CD4-positive, alpha-beta T cell (primary cell): ENCODE data around the gene MT2A. TPM values are rescaled to one million over a fixed set of nuclear protein-coding genes. Genes with fewer than 3 reads are reported as not detected.

Source experiments
- ATAC-seq: fragments of 200-7000 bp; cut with Tn5 transposase; one replicate; pipeline ENCODE4 v1.10.0; 2022; ENCODE audit warnings: mild to moderate bottlenecking; ENCODE audit not compliant: poor library complexity
- CTCF ChIA-PET: fragments of 350-600 bp; sonication (Branson Sonifier 250); formaldehyde crosslinking; loops from one replicate; lab custom pipeline; 2021; ENCODE audit warnings: antibody characterized with exemption, inconsistent platforms; lab: Charles Lee
- POLR2A ChIA-PET: fragments of 350-600 bp; sonication (Branson Sonifier 250); formaldehyde crosslinking; loops from one replicate; lab custom pipeline; 2021; ENCODE audit warnings: antibody characterized with exemption, inconsistent platforms; lab: Charles Lee
- DNase-seq, 14 experiments: peaks; one replicate each; pipeline ENCODE4 v3.0.0-alpha.2; 2013 to 2020; ENCODE audit warnings: mixed read lengths in 2 of 14
- H3K27ac ChIP-seq, 2 donors: one replicate each; pipeline versions ENCODE4 v1.5.1 to v1.7.0; 2013; ENCODE audit warnings: low read length in 2 of 2, low read depth in 1 of 2, mild to moderate bottlenecking in 1 of 2
- H3K27me3 ChIP-seq, 2 experiments: 1 replicate in 1 of 2; 2 replicates in 1 of 2; pipeline versions ENCODE4 v1.6.1 to v1.7.0; 2013; ENCODE audit warnings: low read length in 2 of 2, control low read depth in 1 of 2, mild to moderate bottlenecking in 1 of 2, moderate library complexity in 1 of 2; ENCODE audit not compliant: insufficient read depth in 2 of 2, control insufficient read depth in 1 of 2
- H3K36me3 ChIP-seq: one replicate; pipeline ENCODE4 v1.6.1; 2013; ENCODE audit warnings: low read length, control low read depth; ENCODE audit not compliant: insufficient read depth
- H3K4me1 ChIP-seq: one replicate; pipeline ENCODE4 v1.6.1; 2013; ENCODE audit warnings: low read length, control low read depth; ENCODE audit not compliant: insufficient read depth
- H3K4me3 ChIP-seq: one replicate; pipeline ENCODE4 v1.5.1; 2013; ENCODE audit warnings: mild to moderate bottlenecking, low read length, moderate library complexity
- H3K9me3 ChIP-seq, 2 experiments: 1 replicate in 1 of 2; 2 replicates in 1 of 2; pipeline versions ENCODE4 v1.6.1 to v1.7.0; 2013; ENCODE audit warnings: low read length in 2 of 2, mild to moderate bottlenecking in 2 of 2, control low read depth in 1 of 2, moderate library complexity in 1 of 2; ENCODE audit not compliant: control insufficient read depth in 1 of 2, insufficient read depth in 1 of 2
- H3K27ac Mint-ChIP-seq: one replicate; pipeline ENCODE4 v1.8.0; 2020; ENCODE audit warnings: mixed read lengths
- H3K27me3 Mint-ChIP-seq: one replicate; pipeline ENCODE4 v1.8.0; 2021; ENCODE audit warnings: mixed read lengths
- H3K36me3 Mint-ChIP-seq: one replicate; pipeline ENCODE4 v1.8.0; 2021; ENCODE audit warnings: low read depth, mixed read lengths
- H3K4me1 Mint-ChIP-seq: one replicate; pipeline ENCODE4 v1.8.0; 2021; ENCODE audit warnings: low read depth, mixed read lengths
- H3K4me3 Mint-ChIP-seq: one replicate; pipeline ENCODE4 v1.8.0; 2020; ENCODE audit warnings: mild to moderate bottlenecking, mixed read lengths
- H3K9me3 Mint-ChIP-seq: one replicate; pipeline ENCODE4 v1.8.0; 2020; ENCODE audit warnings: mixed read lengths
- intact Hi-C, 2 experiments: fragments of 100-400 bp; cut with DNase I in 1 of 2; cut with micrococcal nuclease in 1 of 2; formaldehyde crosslinking; loops; one replicate each; pipeline versions ENCODE4 v1.15.1 to v1.9.0; 2023 to 2025; cut with DNase I, micrococcal nuclease
- total RNA-seq, 174 experiments: library from RNA in 2 of 174; stranded (reverse) in 2 of 174; gene quantifications; one replicate each; pipeline ENCODE4 v1.2.3 and lab custom pipeline; 2021 to 2026
- TF ChIP-seq, protein P1 (sequence below): fragments of 200-600 bp; IDR thresholded peaks from one replicate; pipeline ENCODE4 v1.8.0; 2022; ENCODE audit warnings: antibody characterized with exemption, mild to moderate bottlenecking

The MT2A gene
- total RNA-seq, 2 experiments from 2014 or later = 47.1 to 50.8 TPM

DNA sequence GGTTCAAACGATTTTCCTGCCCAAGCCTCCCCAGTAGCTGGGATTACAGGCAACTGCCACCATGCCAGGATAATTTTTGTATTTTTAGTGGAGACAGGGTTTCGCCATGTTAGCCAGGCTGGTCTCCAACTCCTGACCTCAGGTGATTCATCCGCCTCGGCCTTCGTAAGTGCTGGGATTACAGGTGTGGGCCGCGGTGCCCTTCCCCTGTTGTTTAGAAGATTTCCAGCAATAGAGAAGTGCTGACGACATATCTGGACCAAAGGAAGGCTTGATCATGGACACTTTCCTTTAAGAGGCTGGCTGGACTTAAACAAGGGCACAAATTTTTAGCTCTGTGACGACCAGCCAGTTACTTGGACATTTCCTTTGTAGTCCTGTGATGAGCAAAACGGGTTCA, 22.8 kb downstream of the MT2A start:
- Mint-ChIP-seq H3K27ac (no peak overlapping the region), H3K4me1 (peaks cover 34% of the 10 kb centered on the region), H3K27me3 (peaks cover 86% of the 10 kb centered on the region), H3K4me3 (no peak overlapping the region), H3K36me3 (no peaks in the 10 kb centered on the region), H3K9me3 (no peaks in the 10 kb centered on the region)
- DNase-seq (no peak), ATAC-seq (no peak)
- peaks cover 44 to 62% of the 10 kb centered on the region in 2 experiments for H3K27me3 ChIP-seq
- no peak overlapping the region for H3K27ac ChIP-seq
- ChIA-PET POLR2A (no interaction called here), CTCF (interaction anchor here (1.0 kb wide), 1 partner anchor 12 kb away, joined by 4 read pairs; no protein-coding TSS in a partner anchor)
- peaks cover 0 to 13% of the 10 kb centered on the region in 2 experiments for H3K9me3 ChIP-seq
- H3K4me3 ChIP-seq = no peak overlapping the region
- TF ChIP-seq, protein P1, sequence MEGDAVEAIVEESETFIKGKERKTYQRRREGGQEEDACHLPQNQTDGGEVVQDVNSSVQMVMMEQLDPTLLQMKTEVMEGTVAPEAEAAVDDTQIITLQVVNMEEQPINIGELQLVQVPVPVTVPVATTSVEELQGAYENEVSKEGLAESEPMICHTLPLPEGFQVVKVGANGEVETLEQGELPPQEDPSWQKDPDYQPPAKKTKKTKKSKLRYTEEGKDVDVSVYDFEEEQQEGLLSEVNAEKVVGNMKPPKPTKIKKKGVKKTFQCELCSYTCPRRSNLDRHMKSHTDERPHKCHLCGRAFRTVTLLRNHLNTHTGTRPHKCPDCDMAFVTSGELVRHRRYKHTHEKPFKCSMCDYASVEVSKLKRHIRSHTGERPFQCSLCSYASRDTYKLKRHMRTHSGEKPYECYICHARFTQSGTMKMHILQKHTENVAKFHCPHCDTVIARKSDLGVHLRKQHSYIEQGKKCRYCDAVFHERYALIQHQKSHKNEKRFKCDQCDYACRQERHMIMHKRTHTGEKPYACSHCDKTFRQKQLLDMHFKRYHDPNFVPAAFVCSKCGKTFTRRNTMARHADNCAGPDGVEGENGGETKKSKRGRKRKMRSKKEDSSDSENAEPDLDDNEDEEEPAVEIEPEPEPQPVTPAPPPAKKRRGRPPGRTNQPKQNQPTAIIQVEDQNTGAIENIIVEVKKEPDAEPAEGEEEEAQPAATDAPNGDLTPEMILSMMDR = no peak
- peaks cover 40% of the 10 kb centered on the region for H3K4me1 ChIP-seq
- no peaks in the 10 kb centered on the region for H3K36me3 ChIP-seq
- intact Hi-C loops = no loop called here

DNA sequence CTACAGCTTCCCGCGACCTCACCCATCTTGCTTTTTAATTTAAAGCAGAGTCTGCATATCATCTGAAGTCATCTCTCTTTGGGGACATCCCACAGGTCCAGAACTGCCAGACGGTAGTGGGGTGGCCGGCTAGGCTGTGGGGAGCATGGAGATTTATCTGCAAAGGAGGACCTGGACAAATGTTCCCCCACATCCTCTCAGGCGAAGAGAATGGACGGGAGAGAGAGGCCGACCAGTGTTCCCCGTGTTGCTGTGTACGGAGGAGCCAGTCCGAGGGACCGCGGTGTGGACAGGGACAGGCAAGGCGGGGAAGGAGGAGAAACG, 23.4 kb downstream of the MT2A start:
- H3K4me1 Mint-ChIP-seq = peaks cover 39% of the 10 kb centered on the region
- Histone ChIP-seq H3K4me3 (peak overlapping the region; percentile 36), H3K36me3 (no peaks in the 10 kb centered on the region), H3K27me3 (peaks cover 50 to 66% of the 10 kb centered on the region in 2 experiments), H3K27ac (no peak overlapping the region), H3K4me1 (peaks cover 40% of the 10 kb centered on the region), H3K9me3 (peaks cover 0 to 13% of the 10 kb centered on the region in 2 experiments)
- H3K27ac Mint-ChIP-seq = no peak overlapping the region
- ChIA-PET CTCF (no interaction called here), POLR2A (no interaction called here)
- peak overlapping the region; percentile 62 for H3K4me3 Mint-ChIP-seq
- TF ChIP-seq, protein P1 = no peak
- no peaks in the 10 kb centered on the region for H3K9me3 Mint-ChIP-seq
- peaks cover 87% of the 10 kb centered on the region for H3K27me3 Mint-ChIP-seq
- ATAC-seq = no peak
- no peaks in the 10 kb centered on the region for H3K36me3 Mint-ChIP-seq
- DNase-seq = no peak
- intact Hi-C loops = no loop called here

DNA sequence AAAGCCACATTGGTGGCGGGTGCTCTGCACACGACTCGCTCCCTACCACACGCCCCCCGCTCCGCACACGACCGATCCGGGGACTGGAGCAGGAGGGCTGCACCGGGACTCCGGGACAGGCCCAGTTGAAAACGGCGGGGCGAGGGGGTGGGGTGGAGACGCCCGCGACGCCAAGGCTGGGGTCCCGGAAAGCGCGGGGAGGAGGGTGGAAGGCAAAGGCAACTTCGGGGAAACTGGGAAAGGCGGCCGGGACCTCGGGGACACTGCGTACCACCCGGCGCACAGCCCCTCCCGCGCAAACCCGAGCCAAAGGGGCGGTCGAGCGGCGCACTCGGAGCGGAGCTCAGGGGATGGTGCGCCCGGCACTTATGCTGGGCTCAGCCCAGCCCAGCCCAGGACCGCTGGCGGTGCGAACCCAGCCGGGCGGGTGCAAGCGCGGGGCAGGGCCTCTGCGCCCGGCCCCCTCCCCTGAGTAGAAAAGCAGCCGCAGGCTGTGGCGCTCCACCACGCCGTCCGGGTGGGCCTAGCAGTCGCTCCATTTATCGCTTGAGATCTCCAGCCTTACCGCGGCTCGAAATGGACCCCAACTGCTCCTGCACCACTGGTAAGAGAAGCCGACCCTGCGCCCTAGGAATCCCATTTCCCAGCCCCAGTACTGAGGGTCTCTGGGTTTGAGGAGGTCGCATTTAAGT, 23.9 kb downstream of the MT2A start, which contains the start of gene MT1M:
Gene MT1M, plus strand, starts transcription at position 504 of the 692 bp plus-strand sequence. Its CDS starts 73 bp downstream, at position 577.
- CTCF ChIA-PET = no interaction called here
- no peaks in the 10 kb centered on the region for H3K36me3 Mint-ChIP-seq
- H3K4me1 ChIP-seq = peaks cover 39% of the 10 kb centered on the region
- H3K4me3 ChIP-seq = peak within 1 kb of the TSS; percentile 36
- TF ChIP-seq, protein P1 = no peak
- peak within 1 kb of the TSS; percentile 62 for H3K4me3 Mint-ChIP-seq
- H3K27me3 Mint-ChIP-seq = peaks cover 87% of the 10 kb centered on the region
- ATAC-seq (peak; percentile 32), DNase-seq (no peak)
- no peak within 1 kb of the TSS for H3K27ac ChIP-seq
- POLR2A ChIA-PET = no interaction called here
- peaks cover 0 to 13% of the 10 kb centered on the region in 2 experiments for H3K9me3 ChIP-seq
- intact Hi-C loops = no loop called here
- H3K27ac Mint-ChIP-seq = no peak within 1 kb of the TSS
- peaks cover 54 to 66% of the 10 kb centered on the region in 2 experiments for H3K27me3 ChIP-seq
- no peaks in the 10 kb centered on the region for H3K9me3 Mint-ChIP-seq
- H3K36me3 ChIP-seq = no peaks in the 10 kb centered on the region
- peaks cover 44% of the 10 kb centered on the region for H3K4me1 Mint-ChIP-seq
